Adrenal gland (tissue), 5 donors: ENCODE measurements around the gene ASIC5.

ENCODE experiments used
- CTCF ChIP-seq, 6 experiments: fragments of 450-650 bp in 4 of 6; fragments of 200-600 bp in 2 of 6; sonication (generic) in 1 of 6; IDR thresholded peaks; 1 replicate in 5 of 6; 2 replicates in 1 of 6; pipeline versions ENCODE4 v1.5.1 to v1.8.0; 2016 to 2021; ENCODE audit warnings: antibody characterized with exemption in 6 of 6, mild to moderate bottlenecking in 2 of 6, moderate library complexity in 1 of 6
- POLR2A ChIP-seq, 2 donors: fragments of 450-650 bp; IDR thresholded peaks; one replicate each; pipeline ENCODE4 v1.6.1; 2017; ENCODE audit warnings: antibody characterized with exemption in 2 of 2, mild to moderate bottlenecking in 2 of 2, moderate library complexity in 1 of 2
- donor health status: DM: no; HTN: no; CAD: no.

GRCh38 chr4:155875878-155876277 is 9.8 kb upstream of the ASIC5 start:
- TF ChIP-seq CTCF (IDR thresholded peaks at IDR 0.05) (no peak), POLR2A (IDR thresholded peaks at IDR 0.05) (no peak)
